HuH-7 (cell line): ENCODE measurements around the gene CHST11.

Experiments used
- DNase-seq: peaks from one replicate; pipeline ENCODE4 v3.0.0; 2011; ENCODE audit warnings: low spot score

Gene CHST11

DNA sequence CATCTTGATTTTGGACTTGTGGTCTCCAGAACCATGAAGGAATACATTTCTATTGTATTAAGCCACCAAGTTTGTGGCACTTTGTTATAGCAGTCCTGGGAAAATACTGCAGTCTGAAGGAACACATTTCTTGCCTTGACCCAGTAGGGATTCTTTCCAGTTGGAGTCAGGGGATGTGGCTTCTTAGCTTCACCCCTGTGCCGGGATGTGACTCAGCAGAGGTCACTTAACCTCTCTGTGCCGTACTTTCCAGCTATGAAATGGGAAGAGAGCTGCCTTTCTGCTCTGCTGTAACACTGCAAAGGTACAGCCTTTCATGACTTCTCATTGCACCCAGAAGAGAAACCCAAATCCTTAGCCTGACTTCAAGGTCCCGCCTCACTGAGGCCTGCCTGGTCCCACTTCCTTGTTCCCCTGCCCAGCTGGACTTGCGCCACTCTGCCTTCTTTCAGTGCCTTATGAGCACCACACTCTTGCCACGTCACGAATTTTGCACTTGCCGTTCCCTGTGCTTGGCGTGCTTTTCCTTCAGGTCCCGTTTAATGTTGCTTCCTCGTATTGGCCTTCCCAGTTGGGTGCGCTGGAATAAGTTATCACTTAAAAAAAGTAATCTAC lies 24.2 kb downstream of the CHST11 start:
- no peak for DNase-seq

DNA sequence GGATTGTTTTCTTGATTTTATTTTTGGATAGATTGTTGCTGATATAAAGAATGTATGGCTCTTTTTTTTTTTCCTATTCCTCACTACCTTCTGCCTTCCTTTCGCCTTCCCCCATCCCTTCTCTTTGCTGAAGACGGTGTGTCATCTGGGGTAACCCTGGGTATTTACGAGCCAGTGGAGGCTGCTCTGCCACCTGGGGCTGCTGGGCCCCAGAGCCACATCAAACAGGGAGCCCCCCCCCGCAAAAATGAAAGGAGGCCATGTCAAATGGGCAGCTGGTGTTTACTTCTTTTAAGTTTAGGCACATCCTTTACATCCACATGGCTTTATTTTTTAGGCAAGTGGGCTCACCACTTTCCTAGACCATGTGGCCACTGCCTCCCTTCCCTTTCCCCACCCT lies 25.4 kb downstream of the CHST11 start:
- DNase-seq = no peak

DNA sequence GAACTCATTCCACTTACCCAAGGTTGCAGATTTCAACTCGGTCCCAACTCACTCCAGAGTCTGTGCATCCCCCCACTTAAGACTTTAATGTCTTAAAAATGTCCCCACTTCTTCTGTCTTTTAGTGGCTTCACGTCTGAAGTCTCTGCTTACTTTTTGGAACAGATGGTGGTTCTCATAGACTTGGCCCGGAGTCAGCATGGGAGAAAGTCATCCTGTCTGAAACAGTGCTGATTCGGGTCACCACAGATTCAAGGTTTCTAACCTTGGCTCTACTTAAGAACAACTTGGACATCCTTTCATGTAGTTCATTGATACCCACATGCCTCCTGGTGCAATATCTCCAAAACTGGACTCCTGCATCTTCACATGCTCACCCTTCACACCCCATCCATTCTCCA lies 26.0 kb downstream of the CHST11 start:
- no peak for DNase-seq

DNA sequence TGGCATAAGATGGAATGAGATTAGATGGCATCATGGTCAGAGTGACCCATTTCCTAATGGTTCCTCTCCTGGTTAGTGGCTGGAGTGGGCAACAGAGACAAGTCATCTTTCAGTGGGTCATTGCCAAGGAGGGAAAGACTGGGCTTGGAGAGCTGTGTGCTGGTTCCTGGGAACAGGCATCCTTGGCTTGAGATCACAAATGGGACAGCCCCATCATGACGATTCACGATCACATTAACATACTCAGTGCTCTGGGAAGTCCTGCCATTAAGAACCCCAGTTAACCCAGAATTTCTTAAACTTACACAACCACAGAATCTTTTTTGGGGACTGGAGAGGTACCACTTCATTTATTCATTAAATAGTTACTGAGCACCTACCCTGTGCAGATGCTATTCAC lies 27.3 kb downstream of the CHST11 start:
- no peak for DNase-seq

DNA sequence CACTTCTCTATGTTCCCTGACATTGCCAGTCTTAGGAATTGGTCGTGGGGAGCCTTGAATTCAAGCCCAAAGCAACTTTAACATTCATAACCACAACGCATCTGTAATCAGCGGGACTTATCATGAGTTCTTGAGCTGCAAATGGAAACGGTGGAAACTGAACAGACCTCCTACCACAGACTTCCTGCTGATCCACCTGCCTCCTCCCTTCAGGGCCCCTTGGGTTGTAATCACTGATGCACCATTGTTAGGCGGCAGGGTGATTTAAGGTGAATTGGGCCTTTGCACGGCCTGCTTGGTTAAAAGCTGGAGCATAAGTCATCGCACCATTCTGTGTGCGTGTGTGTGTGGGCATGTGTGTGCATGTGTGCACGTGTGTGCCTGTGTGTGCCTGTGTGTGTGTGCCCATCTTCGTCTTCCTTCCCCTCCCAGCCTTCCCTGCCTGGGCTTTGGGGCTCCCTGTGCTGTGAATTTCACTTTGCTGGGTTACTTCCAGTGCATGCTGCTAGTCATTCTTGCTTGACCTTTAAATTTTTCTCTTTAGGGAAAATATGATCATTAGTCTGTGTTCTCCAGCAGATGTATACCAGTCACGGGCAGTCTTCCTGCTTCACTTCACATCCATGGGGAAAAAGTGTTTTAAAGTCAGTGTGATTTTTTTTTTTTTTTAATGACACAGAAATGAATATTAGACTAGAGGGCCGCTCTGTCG lies 29.1 kb downstream of the CHST11 start:
- DNase-seq = no peak

DNA sequence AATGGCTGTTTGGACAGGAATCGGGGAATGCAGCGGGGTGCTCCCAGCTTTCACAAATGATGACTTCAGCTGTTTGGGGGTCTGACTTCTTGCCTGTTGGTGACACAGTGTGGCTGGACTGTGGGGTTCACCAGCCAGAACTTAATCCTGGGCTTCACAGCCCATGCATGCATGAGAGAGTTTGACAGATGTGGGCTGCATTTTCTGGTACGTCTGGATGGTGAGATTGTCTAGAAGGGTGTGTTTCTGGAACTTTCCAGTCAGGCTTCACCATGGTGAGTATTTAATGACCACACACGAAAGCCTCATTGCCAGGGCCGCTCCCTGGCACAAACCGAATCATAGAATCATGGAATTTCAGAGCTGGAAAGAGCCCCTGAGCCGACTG lies 29.6 kb downstream of the CHST11 start:
- DNase-seq = no peak

DNA sequence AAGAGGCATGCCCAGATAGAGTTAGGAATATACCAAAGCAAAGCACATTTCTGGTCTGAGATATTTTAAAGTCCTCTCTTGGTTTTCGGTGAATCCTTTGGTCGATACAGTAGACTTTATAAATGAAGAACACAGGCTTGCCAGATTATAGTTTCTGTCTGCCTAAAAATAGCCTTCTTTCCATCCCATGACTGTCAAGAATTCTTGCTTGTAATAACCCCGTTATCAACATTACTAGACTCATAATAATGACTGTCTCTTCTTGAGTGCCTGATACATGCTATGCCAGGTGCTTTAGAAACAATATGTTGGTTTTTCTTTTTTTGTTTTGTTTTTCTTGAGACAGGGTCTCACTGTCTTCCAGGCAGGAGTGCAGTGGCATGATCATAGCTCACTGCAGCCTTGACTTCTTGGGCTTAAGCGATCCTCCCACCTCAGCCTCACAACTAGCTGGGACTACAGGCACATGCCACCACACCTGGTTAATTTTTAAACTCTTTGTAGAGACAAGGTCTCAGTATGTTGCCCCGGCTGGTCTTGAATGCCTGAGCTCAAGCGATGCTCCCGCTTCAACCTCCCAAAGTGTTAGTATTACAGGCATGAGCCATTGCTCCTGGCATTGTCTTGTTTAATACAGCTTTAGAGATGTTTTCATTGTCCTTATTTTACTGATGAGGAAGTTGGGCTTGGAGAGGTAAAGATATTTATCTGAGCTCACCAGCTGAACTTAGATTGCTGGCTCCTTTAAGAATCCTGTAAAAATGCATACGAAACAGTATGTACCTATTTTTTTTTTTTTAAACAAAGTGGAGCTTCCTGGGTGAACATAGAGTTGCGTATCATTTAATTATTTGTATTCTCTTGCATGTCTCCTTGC lies 30.4 kb downstream of the CHST11 start:
- no peak for DNase-seq

DNA sequence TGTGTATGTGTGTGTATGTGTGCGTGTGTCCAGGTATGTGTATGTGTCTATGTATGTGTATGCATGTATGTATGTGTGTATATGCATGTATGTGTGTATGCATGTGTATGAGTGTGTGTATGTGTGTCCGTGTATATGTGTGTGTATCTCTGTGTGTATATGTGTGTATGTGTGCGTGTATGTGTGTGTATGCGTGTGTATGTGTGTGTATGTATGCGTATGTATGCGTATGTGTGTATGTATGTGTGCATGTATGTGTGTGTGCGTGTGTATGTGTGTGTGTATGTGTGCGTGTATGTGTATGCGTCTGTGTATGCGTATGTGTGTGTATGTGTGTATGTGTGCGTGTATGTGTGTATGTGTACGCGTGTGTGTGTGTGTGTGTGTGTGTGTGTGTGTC lies 31.6 kb downstream of the CHST11 start:
- DNase-seq = no peak

DNA sequence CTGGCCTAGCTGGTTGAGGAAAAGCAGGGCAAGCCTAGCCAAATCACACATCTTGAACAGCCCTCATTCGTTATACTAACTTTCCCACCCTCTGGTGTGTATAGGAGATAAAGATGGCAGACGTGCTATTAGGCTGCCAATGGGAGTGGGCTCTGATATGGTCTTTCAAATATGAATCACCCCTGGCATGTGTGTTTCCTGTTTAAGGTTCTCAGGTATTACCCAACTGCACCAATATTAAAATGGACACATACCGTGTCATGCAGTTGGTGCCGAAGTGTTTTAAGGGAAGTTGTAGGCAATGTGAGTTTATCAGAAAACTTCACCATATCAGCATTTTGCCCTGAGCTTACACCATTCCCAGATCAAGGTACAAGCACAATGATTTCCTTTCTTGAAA lies 33.4 kb downstream of the CHST11 start:
- DNase-seq = no peak

DNA sequence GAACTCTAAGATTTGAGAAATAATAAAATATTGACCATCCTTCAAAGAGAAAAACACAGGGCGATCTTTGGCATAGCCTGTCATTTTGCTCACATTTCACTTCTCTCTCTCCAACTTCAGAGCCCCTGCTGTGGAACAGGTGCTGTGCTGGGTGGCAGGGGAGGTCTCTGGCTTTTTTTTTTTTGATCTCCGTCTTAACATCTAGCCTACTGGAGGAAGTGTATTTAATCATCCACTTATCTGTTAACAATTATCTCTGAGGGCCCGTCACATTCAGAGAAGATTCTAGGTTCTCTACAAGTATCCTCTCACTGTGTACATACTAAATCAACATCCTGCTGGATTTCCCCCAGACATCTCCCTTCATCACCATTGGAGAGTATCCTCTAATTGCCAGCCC lies 34.1 kb downstream of the CHST11 start:
- no peak for DNase-seq

DNA sequence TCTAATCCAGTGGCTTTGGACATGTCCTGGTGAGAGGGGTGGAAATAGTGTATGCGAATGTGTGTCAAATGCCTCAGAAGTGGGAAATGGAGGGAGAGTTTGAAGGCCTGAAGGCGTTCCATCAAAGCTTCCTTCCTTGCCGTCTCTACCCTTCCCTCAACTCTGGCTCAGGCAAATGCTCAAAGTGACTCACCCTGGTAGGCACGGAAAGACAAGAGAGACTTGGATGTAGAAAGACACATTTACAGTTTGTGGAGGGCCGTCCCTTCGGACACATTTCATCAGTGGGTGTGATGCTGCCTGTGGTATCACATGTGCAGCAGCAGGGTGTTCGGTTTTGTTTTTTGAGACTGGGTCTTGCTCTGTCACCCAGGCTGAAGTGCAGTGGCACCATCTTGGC lies 36.7 kb downstream of the CHST11 start:
- no peak for DNase-seq

DNA sequence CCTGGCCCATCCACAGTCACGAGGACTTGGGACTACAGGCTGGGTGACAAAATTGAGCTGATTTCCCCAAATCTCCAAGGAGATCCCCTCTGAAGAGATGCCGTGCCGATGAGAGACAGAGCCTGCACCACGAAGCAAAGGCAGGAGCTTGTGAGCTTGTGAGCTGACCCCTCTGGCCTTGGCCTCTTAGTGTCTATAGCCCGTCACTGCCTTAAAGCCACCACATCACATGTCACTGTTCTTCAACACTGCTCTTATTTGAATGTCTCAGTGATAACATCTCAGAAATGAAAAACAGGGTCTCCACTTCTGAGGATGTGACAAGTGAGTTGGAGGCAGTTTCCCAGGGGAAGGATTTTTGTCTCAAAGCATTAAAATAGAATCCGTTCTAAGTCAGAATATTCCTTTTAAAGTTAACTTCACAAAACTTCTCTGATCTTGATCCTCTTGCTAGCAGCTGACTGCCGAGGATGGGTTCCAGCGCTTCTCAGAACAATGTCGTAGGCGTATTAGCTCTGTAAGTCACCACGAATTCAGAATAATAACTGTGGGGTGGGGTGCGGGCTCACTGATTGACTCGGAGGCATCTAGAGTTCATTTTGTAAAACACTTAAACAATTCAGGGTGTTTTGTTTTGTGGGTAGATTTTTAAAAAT lies 37.5 kb downstream of the CHST11 start:
- no peak for DNase-seq

DNA sequence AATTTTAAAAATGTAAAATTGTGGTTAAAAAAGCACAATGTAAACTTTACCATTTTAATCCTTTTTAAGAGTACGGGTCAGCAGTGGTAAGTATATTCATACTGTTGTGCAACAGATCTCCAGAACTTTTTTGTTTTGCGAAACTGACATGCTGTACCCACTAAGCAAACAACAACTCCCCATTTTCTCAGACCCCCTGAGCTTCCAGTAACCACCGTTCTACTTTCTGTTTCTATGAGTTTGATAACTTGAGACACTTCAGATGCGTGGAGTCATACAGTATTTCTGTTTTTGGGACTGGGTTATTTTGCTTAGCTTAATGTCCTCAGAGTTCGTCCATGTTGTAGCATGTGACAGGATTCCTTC lies 38.0 kb downstream of the CHST11 start:
- no peak for DNase-seq

DNA sequence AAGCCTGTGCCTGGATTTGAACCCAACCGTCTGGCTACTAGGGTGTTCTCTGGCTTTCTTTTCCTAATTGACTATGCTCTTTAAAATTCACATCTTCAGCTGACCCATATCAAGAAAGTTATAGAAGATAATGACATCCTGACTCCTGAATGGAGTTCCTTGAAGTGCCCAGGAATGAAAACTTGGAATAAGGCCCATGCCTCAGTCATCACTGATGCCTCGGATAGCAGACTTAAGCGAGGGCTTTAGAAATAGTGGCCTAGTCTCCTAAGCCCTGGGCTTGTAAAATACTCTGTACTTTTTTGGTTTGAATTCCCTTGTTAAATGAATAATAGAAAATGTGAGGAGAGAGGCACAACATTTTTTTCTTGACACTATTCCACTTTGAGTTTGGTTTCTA lies 39.0 kb downstream of the CHST11 start:
- no peak for DNase-seq

DNA sequence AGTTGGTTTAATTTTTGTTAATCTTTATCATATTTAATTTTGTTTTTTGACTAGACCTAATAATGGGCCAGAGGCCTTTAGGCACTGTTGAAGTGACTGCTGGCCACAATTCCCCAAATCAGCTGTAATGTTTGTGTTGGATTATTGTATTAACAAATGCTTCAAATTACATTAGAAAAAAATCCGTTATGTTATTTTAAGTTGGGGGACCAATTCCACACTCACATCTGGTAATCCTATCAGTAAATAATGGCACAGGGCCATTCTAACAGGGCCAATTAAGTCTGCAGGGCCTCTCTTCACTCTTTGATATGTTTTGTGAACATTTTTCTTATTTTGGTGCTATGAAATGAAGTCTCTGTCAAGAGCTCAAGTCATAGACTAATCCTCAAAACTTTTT lies 39.6 kb downstream of the CHST11 start:
- no peak for DNase-seq

DNA sequence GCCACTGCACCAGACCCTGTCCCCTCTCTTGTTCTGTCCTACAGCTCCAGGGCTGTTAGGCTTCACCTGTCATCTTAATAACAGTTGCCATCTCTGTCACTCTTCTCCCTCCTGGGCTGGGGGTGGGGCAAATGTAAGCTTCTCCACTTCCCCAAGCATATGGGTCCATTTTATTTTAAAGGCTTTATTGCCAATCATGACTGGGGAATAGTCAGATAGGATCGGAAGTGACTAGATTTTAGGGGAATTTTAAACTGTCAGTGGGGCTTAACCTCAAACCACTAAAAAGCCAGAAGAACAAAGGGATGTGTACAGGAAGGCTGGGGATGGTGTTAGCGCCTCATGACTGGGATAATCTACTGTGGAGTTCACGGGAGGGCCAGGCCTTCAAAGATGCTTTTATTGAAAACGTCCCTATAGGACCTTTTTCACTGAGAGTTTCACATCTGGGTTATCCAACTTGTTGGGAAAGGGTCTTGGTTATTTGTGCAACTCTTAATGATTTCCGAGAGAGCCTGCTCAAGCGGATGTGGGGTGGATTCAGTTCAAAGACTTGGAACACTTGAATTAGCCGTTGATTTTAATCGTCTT lies 41.6 kb downstream of the CHST11 start:
- DNase-seq = no peak

DNA sequence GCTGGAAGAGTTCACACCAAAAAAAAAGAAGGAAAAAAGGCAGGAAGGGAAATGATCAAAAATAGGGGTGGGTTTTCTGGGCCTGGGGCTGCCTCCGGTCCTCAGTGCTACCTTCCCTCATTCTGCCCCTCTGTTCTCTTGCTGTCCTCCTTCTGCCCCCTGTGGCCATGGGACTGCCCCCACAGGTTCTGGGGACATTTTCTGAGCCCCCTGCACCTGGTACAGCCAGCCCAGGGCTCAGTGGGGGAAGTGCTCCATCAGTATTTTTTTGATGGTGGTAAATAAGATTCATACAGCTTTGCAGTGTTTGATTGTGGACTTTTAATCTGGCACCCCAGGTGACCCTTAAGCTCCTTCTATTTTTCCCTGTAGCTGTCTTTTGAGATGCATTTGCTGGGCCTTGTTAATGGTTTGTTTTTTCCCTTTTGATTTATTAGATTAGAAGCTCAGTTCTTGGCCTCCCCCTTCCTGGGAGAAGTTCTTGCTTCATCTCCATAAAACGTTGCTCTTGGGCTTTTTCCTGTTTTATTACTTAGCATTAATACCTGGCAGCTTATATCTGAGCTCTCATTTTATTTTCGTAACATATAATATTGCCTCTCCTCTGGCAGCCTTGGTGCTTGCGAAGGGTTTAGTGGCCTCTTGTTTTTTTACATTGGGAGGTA lies 43.1 kb downstream of the CHST11 start:
- DNase-seq = no peak

DNA sequence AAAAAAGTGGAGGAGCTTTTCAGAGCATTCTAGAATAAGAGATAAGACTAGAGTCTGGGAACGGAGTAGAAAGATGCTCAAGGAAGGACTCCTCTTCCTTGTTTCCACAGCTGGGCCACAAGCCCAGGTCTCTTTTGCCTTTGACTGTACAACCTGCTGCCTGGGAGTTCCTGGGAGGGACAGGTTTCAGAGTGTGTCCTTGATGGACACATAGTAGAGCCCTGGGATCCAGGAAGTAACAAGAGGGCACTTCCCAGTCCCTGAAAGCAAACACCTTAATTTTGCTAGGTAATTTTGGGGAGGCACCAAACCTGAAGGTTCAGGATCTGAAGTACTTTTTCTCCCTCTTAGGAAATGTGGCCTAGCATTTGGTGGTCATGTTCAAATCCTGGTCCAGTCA lies 44.4 kb downstream of the CHST11 start:
- no peak for DNase-seq

DNA sequence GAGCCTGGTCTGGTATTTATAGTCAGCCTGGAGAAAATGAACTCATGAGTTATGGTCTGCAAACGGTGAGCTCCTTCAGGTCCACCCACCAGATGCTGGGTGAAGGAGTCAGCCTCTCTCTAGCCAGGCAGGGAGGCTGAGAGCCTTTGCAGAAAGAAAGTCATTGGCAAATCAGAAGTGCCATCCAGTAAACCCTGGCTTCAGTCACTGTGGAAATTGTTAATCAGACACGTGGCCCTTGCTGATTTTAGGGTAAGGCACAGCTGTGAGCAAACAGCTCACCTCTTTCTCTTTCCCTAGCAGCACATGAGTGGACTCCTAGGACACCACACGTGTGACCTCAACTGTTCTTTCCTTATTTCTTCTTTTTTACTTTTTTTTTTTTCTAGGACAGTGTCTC lies 44.9 kb downstream of the CHST11 start:
- no peak for DNase-seq

DNA sequence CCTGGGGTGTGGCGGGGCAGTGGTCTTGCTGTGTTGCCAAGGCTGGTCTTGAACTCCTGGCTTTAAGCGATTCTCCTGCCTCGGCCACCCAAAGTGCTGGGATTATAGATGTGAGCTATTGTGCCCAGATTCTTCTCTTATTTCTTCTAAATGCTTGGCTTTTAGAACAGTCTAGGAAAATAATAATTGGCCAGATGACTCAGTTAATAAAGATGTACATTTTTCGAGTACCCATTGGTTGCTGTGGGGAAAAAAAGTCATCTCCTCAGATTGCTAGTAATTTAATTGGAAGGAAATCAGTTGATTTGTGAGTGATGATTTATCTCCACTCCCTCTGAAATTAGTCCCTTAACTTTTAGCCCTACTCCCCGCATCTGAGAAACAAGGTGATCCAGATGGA lies 45.5 kb downstream of the CHST11 start:
- no peak for DNase-seq

DNA sequence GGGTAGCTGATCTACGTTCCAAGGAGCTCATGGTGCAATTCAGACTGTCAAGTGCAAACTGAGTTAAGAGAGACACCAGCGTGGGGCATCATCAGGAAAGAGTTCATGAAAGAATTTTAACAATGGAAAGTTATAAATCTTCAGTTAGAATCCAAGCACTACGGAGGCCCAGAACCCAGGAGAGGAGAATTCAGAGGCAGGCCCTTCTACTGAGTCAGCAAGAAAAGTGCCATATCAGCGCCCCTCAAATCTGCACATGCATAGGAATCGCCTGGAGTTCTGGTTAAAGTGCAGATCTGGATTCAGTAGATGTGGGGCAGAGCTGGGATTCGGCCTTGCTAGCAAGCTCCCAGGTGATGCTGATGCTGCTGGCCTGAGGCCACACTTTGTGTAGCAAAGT lies 45.9 kb downstream of the CHST11 start:
- DNase-seq = no peak

DNA sequence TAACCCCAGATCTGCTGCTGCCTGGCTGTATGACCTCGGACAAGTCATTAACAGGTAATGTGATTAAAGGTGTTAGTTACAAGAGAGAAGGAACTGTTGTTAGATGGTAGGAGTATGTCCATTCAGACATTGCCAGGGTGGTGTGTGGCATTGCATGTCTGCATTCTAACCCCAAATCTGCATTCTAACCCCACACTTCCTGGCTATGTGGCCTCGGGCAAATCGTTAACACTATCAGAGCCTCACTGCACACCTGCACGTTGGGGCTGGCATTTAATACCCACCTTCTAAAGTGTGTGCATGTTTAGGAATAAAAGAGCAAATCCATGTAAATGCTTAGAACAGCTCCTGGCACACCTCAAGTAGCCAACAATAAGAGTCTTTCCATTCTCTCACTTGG lies 46.4 kb downstream of the CHST11 start:
- DNase-seq = no peak
